ENCODE results near the gene UCK1.

The UCK1 gene

GRCh38 chr9:131530920-131531832, at the start of gene UCK1:
Gene UCK1 (minus strand): TSS chr9:131531263. CDS start chr9:131531174, 89 bp downstream.
- H3K27me3 ChIP-seq (replicated peaks; ENCODE audit: control insufficient read depth, insufficient read depth, low read length), result peaks cover 3% of the 10 kb centered on the region
- H3K36me3 ChIP-seq (ENCODE audit: control insufficient read depth, insufficient read depth, low read length, severe bottlenecking), result peaks cover 23% of the 10 kb centered on the region
- H3K4me1 ChIP-seq (ENCODE audit: control insufficient read depth, insufficient read depth, low read length), result peaks cover 10% of the 10 kb centered on the region
- peak within 1 kb of the TSS; percentile 88 for H3K4me3 ChIP-seq (ENCODE audit: low read length)
- peak within 1 kb of the TSS; percentile 89 for H3K9ac ChIP-seq (ENCODE audit: low read length)
- peak; percentile 92 for DNase-seq (ENCODE audit: low read depth)
- no peaks in the 10 kb centered on the region for H3K9me3 ChIP-seq (ENCODE audit: control insufficient read depth, low read length)

- Histone ChIP-seq H3K27me3 (replicated peaks; ENCODE audit: control insufficient read depth, insufficient read depth, low read length) (no peaks in the 10 kb centered on the region), H3K9ac (ENCODE audit: low read length) (no peak overlapping the region), H3K36me3 (ENCODE audit: control insufficient read depth, insufficient read depth, low read length, severe bottlenecking) (peaks cover 68% of the 10 kb centered on the region), H3K4me1 (ENCODE audit: control insufficient read depth, insufficient read depth, low read length) (no peaks in the 10 kb centered on the region), H3K9me3 (ENCODE audit: control insufficient read depth, low read length) (no peaks in the 10 kb centered on the region), H3K4me3 (ENCODE audit: low read length) (no peak overlapping the region)
- no peak for DNase-seq (ENCODE audit: low read depth)
Observed at GRCh38 chr9:131580358-131580757, 49.3 kb upstream of the UCK1 start.

GRCh38 chr9:131579789-131580211, 48.7 kb upstream of the UCK1 start:
- H3K9ac ChIP-seq (ENCODE audit: low read length), result no peak overlapping the region
- H3K36me3 ChIP-seq (ENCODE audit: control insufficient read depth, insufficient read depth, low read length, severe bottlenecking), result peaks cover 62% of the 10 kb centered on the region
- H3K4me1 ChIP-seq (ENCODE audit: control insufficient read depth, insufficient read depth, low read length), result no peaks in the 10 kb centered on the region
- H3K4me3 ChIP-seq (ENCODE audit: low read length), result no peak overlapping the region
- no peak for DNase-seq (ENCODE audit: low read depth)
- no peaks in the 10 kb centered on the region for H3K9me3 ChIP-seq (ENCODE audit: control insufficient read depth, low read length)
- no peaks in the 10 kb centered on the region for H3K27me3 ChIP-seq (replicated peaks; ENCODE audit: control insufficient read depth, insufficient read depth, low read length)

GRCh38 chr9:131578731-131579504, 47.9 kb upstream of the UCK1 start:
- DNase-seq (ENCODE audit: low read depth), result no peak
- Histone ChIP-seq H3K4me3 (ENCODE audit: low read length) (no peak overlapping the region), H3K9me3 (ENCODE audit: control insufficient read depth, low read length) (no peaks in the 10 kb centered on the region), H3K9ac (ENCODE audit: low read length) (no peak overlapping the region), H3K4me1 (ENCODE audit: control insufficient read depth, insufficient read depth, low read length) (no peaks in the 10 kb centered on the region), H3K36me3 (ENCODE audit: control insufficient read depth, insufficient read depth, low read length, severe bottlenecking) (peaks cover 53% of the 10 kb centered on the region), H3K27me3 (replicated peaks; ENCODE audit: control insufficient read depth, insufficient read depth, low read length) (no peaks in the 10 kb centered on the region)

- Histone ChIP-seq H3K4me3 (ENCODE audit: low read length) (no peak overlapping the region), H3K36me3 (ENCODE audit: control insufficient read depth, insufficient read depth, low read length, severe bottlenecking) (peaks cover 44% of the 10 kb centered on the region), H3K27me3 (replicated peaks; ENCODE audit: control insufficient read depth, insufficient read depth, low read length) (no peaks in the 10 kb centered on the region), H3K9ac (ENCODE audit: low read length) (no peak overlapping the region), H3K4me1 (ENCODE audit: control insufficient read depth, insufficient read depth, low read length) (no peaks in the 10 kb centered on the region), H3K9me3 (ENCODE audit: control insufficient read depth, low read length) (no peaks in the 10 kb centered on the region)
- DNase-seq (ENCODE audit: low read depth), result no peak
Observed at GRCh38 chr9:131578021-131578420, 47.0 kb upstream of the UCK1 start.

GRCh38 chr9:131577005-131578000, 46.2 kb upstream of the UCK1 start:
- no peak overlapping the region for H3K9ac ChIP-seq (ENCODE audit: low read length)
- no peak for DNase-seq (ENCODE audit: low read depth)
- H3K27me3 ChIP-seq (replicated peaks; ENCODE audit: control insufficient read depth, insufficient read depth, low read length), result no peaks in the 10 kb centered on the region
- no peak overlapping the region for H3K4me3 ChIP-seq (ENCODE audit: low read length)
- peaks cover 45% of the 10 kb centered on the region for H3K36me3 ChIP-seq (ENCODE audit: control insufficient read depth, insufficient read depth, low read length, severe bottlenecking)
- no peaks in the 10 kb centered on the region for H3K9me3 ChIP-seq (ENCODE audit: control insufficient read depth, low read length)
- no peaks in the 10 kb centered on the region for H3K4me1 ChIP-seq (ENCODE audit: control insufficient read depth, insufficient read depth, low read length)

- H3K36me3 ChIP-seq (ENCODE audit: control insufficient read depth, insufficient read depth, low read length, severe bottlenecking), result peaks cover 41% of the 10 kb centered on the region
- no peaks in the 10 kb centered on the region for H3K9me3 ChIP-seq (ENCODE audit: control insufficient read depth, low read length)
- no peaks in the 10 kb centered on the region for H3K27me3 ChIP-seq (replicated peaks; ENCODE audit: control insufficient read depth, insufficient read depth, low read length)
- no peak overlapping the region for H3K4me3 ChIP-seq (ENCODE audit: low read length)
- no peak for DNase-seq (ENCODE audit: low read depth)
- H3K4me1 ChIP-seq (ENCODE audit: control insufficient read depth, insufficient read depth, low read length), result no peaks in the 10 kb centered on the region
- no peak overlapping the region for H3K9ac ChIP-seq (ENCODE audit: low read length)
Observed at GRCh38 chr9:131575946-131576853, 45.1 kb upstream of the UCK1 start.

- DNase-seq (ENCODE audit: low read depth), result no peak
- Histone ChIP-seq H3K4me1 (ENCODE audit: control insufficient read depth, insufficient read depth, low read length) (no peaks in the 10 kb centered on the region), H3K9ac (ENCODE audit: low read length) (no peak overlapping the region), H3K9me3 (ENCODE audit: control insufficient read depth, low read length) (no peaks in the 10 kb centered on the region), H3K4me3 (ENCODE audit: low read length) (no peak overlapping the region), H3K27me3 (replicated peaks; ENCODE audit: control insufficient read depth, insufficient read depth, low read length) (no peaks in the 10 kb centered on the region), H3K36me3 (ENCODE audit: control insufficient read depth, insufficient read depth, low read length, severe bottlenecking) (peaks cover 36% of the 10 kb centered on the region)
Observed at GRCh38 chr9:131574730-131575640, 43.9 kb upstream of the UCK1 start.

GRCh38 chr9:131567910-131568309, 36.8 kb upstream of the UCK1 start:
- no peak overlapping the region for H3K4me3 ChIP-seq (ENCODE audit: low read length)
- no peaks in the 10 kb centered on the region for H3K27me3 ChIP-seq (replicated peaks; ENCODE audit: control insufficient read depth, insufficient read depth, low read length)
- no peaks in the 10 kb centered on the region for H3K4me1 ChIP-seq (ENCODE audit: control insufficient read depth, insufficient read depth, low read length)
- H3K9me3 ChIP-seq (ENCODE audit: control insufficient read depth, low read length), result no peaks in the 10 kb centered on the region
- peaks cover 16% of the 10 kb centered on the region for H3K36me3 ChIP-seq (ENCODE audit: control insufficient read depth, insufficient read depth, low read length, severe bottlenecking)
- no peak overlapping the region for H3K9ac ChIP-seq (ENCODE audit: low read length)
- DNase-seq (ENCODE audit: low read depth), result no peak

Data from adipocyte (in vitro differentiated cells).